Activated T-cell treated with anti-CD3 and anti-CD28 coated beads, Interleukin-2, amount 50 U/mL, for 48 hours (primary cell): ENCODE data around the gene ADGRE3.
A peak's percentile ranks its signal among the peaks of the same experiment; 100 is the strongest.
"Not testable (repeated sequence)": the region's sequence is repeated elsewhere in the genome, so short reads cannot be mapped to it uniquely, and the experiment has no call there.

ENCODE experiments used
- DNase-seq, 2 experiments: peaks; one replicate each; pipeline ENCODE4 v3.0.0-alpha.2; 2020

The ADGRE3 gene

DNA sequence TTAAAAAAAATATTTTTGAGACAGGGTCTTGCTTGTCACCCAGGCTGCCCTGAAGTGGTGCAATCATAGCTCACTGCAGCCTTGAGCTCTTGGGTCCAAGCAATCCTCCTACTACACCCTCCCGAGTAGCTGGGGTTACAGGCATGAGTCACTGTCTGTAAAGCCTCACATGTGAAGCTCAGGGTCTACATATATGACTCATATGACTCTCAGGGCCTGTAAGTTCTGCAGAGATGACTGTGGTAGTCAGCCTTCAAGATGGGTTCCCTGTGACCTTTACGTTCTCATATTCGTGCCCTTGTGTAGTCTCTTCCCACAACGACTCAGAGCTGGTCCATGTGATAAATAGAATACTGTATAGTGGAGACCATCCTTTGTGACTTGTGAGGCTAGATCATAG is 85.2 kb downstream of the ADGRE3 start:
- not testable (repeated sequence) for DNase-seq

- DNase-seq = peak; percentile 56 to 63
These were observed 89.5 kb downstream of the ADGRE3 start for GRCh38 chr19:14585187-14585586.

DNA sequence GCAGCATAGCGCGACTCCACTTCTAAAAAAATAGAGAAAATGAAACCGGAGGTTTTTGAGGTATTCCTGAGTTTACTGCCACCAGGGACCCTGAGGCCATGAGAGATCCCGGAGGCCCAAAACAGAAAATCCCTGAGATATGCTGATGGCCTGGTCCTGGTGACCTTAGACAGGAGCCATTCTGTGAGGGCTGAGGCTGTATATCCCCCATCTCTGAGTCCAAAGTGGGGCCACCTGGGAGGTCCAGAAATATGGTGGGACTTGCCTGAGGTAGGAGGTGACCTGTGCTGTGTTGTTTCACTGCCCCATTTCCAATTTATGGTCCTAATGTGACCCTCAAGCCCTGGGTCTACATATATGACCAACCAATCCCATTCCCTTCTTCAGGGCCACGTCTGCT is 90.3 kb downstream of the ADGRE3 start:
- DNase-seq = not testable (repeated sequence)

GRCh38 chr19:14582894-14583340 is 91.7 kb downstream of the ADGRE3 start, which contains the start of gene CLEC17A:
Gene CLEC17A, plus strand, starts transcription at chr19:14583084. Its CDS starts 77 bp downstream, at chr19:14583161.
- no peak for DNase-seq

- DNase-seq = peak; percentile 70 to 72
These were observed 93.9 kb downstream of the ADGRE3 start for GRCh38 chr19:14580623-14581237.

DNA sequence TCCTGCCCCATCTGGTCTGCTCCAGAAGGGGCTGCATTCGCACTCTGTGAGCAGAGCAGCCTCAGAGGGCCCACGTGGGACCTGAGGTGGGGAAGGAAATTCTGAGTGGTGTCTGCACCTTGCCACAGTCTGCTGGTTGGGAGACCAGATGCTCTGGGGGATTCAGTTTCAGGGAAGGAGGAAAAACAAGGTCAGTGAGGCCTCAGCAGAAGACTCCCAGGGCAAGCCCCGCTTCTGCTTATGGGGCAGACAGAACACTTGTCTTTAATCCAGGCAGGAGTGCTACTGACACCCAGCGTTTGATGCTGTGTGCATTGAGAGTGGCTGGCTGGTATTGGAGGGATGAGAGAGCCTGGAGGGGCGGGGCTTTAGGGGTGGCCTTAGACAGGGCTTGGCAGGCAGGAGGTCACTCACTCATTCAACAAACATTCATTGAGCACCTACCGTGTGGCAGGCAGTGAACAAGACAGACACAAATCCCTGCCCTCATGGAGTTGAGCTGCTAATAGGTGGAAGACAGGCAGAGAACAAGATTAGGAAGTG is 96.7 kb downstream of the ADGRE3 start:
- peak in 1 of 2 experiments; percentile 38 for DNase-seq

- no peak for DNase-seq
These were observed 97.4 kb downstream of the ADGRE3 start for GRCh38 chr19:14577264-14577663.

DNA sequence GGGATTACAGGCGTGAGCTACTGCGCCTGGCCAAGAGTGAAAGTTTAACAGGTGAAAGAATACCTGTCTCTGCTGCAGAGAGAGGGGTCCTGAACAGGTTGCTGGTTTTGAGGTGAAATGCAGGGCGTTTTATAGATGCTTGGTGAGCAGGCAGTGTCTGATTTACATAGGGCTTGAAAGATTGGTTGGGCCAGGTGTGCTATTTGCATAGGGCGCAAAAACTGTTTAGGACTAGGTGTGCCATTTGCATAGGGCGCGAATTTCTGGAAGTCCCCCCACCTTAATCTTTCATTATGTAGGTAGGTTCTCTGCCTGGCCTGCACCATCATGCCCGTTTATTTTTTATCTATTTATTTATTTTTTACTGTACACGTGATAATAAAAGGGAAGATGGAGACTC is 98.3 kb downstream of the ADGRE3 start:
- DNase-seq = no peak

GRCh38 chr19:14575428-14575980 is 99.1 kb downstream of the ADGRE3 start:
- no peak for DNase-seq

DNA sequence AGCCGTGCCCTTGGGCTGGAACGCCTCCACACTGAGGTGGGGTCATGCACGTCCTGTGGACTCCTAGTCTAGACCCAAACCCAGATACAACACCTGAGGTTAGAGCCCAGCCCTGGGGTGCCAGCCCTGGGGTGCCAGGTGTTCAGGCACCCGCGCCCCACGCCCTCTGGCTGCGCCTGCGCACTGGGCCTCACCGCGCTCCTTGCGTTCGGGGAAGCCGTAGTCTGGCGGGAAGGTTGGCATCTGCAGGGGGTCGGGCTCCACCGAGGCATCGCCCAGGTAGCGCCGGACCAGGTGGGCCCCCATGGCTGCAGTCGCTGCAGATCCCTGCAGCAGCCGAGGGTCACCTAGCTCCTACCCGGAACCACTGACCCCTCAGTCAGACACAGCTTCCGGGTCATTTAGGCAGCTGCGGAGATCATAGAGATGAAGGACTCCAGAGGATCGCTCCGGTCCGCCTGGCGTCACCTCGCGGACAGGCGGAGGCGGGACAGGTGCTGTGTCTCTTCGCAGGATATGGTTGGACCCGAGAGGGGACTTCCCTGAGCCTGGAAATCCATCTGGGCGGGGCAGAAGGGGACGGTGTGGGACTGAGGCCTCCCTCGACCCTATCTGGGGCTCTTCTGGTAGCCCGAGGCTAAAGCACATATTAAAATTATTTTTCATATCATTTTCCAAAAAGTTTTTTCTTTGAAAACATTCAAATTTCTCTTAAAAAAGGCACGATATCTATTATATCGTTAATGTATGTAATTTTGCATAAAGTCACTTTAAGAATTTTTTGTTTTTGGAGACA is 102.8 kb downstream of the ADGRE3 start, which contains the start of gene NDUFB7:
Gene NDUFB7 (minus strand): TSS at position 372 of the 796 bp plus-strand sequence. CDS start 66 bp downstream, at position 306.
- DNase-seq = peak; percentile 92 to 93

- no peak for DNase-seq
These were observed 103.6 kb downstream of the ADGRE3 start for GRCh38 chr19:14570864-14571527.
